Measurements from ENCODE around the gene PCNX2.

The PCNX2 gene

GRCh38 chr1:232987774-232988140, 307.8 kb downstream of the PCNX2 start:
- TF ChIP-seq FOXP2 (optimal IDR thresholded peaks at IDR 0.05; ENCODE audit: borderline replicate concordance, extremely low read depth, extremely low read length, insufficient read depth) = no peak
- TF ChIP-seq POLR2AphosphoS5 (IDR thresholded peaks at IDR 0.05; ENCODE audit: low read depth, low read length) = no peak
- no peak for TF ChIP-seq SIN3A (IDR thresholded peaks at IDR 0.05; ENCODE audit: borderline replicate concordance, insufficient read depth, low read length)

DNA sequence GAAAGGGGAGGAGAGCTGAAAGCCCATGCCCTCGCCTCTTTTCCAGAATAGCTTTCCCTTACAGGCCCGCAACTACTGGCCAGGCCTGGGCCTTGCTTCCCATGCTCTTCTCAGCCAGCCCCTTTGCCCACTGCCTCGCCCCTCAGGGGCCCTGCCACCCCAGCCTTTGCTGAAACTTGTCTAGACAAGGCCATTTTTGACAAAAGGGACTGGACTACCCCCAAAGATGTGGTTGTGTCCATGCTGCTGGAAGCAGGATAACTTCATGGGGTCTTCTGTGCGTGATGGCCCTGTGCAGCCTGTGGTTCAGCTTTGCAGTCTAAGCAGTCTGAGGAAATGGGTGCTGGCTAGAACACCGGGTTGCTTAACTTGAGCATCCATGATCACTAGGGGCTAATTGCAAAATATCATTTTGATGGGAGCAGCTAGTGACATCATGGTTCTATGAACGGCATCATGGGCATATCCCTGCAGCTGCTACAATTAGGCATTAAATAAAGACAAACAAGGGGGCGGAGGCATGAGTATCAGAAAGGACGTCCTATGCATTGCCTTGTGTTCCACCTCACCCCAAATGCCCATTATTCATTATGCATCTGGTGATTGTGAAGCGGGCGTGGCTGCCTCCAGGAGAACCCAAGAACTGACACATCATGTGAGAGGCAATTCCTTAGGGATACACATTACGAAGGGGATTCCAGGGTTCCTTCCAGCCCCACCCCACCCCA, 308.3 kb downstream of the PCNX2 start:
- no peak for TF ChIP-seq FOXP2 (optimal IDR thresholded peaks at IDR 0.05; ENCODE audit: borderline replicate concordance, extremely low read depth, extremely low read length, insufficient read depth)
- TF ChIP-seq POLR2AphosphoS5 (IDR thresholded peaks at IDR 0.05; ENCODE audit: low read depth, low read length) = no peak
- TF ChIP-seq, protein P1, sequence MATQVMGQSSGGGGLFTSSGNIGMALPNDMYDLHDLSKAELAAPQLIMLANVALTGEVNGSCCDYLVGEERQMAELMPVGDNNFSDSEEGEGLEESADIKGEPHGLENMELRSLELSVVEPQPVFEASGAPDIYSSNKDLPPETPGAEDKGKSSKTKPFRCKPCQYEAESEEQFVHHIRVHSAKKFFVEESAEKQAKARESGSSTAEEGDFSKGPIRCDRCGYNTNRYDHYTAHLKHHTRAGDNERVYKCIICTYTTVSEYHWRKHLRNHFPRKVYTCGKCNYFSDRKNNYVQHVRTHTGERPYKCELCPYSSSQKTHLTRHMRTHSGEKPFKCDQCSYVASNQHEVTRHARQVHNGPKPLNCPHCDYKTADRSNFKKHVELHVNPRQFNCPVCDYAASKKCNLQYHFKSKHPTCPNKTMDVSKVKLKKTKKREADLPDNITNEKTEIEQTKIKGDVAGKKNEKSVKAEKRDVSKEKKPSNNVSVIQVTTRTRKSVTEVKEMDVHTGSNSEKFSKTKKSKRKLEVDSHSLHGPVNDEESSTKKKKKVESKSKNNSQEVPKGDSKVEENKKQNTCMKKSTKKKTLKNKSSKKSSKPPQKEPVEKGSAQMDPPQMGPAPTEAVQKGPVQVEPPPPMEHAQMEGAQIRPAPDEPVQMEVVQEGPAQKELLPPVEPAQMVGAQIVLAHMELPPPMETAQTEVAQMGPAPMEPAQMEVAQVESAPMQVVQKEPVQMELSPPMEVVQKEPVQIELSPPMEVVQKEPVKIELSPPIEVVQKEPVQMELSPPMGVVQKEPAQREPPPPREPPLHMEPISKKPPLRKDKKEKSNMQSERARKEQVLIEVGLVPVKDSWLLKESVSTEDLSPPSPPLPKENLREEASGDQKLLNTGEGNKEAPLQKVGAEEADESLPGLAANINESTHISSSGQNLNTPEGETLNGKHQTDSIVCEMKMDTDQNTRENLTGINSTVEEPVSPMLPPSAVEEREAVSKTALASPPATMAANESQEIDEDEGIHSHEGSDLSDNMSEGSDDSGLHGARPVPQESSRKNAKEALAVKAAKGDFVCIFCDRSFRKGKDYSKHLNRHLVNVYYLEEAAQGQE (IDR thresholded peaks at IDR 0.05; ENCODE audit: insufficient read depth in 1 of 2, low read depth in 2 of 2, low read length in 2 of 2) = no peak
- no peak for TF ChIP-seq SIN3A (IDR thresholded peaks at IDR 0.05; ENCODE audit: borderline replicate concordance, insufficient read depth, low read length)
- no peak for TF ChIP-seq TAF1 (IDR thresholded peaks at IDR 0.05; ENCODE audit: borderline replicate concordance, insufficient read depth, low read length)

DNA sequence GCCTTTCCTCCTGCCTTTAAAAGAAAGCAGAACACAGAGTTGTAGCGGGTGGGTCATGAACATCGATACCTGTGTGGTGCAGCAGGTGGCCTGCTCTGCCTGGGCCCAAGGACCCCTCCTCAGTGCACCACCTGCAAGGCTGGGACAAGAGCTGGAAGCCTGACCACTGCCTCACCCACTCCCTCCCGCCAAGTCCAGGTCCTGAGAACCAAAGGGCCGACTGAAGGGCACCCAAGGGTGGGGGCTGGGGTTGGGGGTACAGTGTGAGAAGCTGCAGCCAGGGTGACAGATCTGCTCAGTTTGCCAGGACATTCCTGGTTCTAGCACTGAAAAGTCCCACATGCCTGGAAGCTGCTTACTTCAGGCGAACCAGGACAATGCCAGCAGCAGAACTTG, 309.0 kb downstream of the PCNX2 start:
- TF ChIP-seq TAF1 (IDR thresholded peaks at IDR 0.05; ENCODE audit: borderline replicate concordance, insufficient read depth, low read length) (no peak), FOXP2 (optimal IDR thresholded peaks at IDR 0.05; ENCODE audit: borderline replicate concordance, extremely low read depth, extremely low read length, insufficient read depth) (no peak), SIN3A (IDR thresholded peaks at IDR 0.05; ENCODE audit: borderline replicate concordance, insufficient read depth, low read length) (no peak), POLR2AphosphoS5 (IDR thresholded peaks at IDR 0.05; ENCODE audit: low read depth, low read length) (no peak)
- TF ChIP-seq, protein P1 (IDR thresholded peaks at IDR 0.05; ENCODE audit: insufficient read depth in 1 of 2, low read depth in 2 of 2, low read length in 2 of 2) = no peak

DNA sequence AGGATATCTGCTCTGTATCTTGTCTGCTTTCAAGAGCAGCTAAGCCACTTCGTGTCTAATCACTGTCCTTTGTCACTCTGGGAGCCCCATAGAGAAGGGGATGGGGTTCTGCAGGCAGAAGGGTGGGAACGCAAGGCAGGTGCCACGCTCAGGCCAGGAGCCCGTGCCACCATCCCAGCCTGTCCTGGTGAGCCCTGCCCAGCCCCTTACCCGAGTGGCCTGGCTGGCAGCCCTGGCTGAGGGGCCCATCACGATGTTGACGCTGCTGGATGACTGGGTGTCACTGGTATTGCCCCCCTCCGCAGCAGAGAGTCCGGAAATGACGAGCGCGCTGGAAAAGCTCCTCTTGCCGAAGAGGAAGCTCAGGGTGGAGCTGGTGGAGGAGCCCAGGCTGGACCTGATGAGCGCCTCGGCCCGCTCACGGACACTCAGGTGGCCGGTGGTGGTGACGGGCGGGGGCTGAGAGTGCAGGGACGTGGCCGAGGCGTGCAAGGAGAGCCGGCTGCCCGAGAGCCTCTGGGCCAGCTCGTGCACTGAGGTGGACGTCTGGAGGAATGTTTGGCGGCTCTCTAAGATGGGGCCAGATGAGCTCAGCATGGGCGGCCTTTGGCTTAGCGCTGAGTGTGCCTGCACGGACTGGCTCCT, 309.5 kb downstream of the PCNX2 start:
- no peak for TF ChIP-seq SIN3A (IDR thresholded peaks at IDR 0.05; ENCODE audit: borderline replicate concordance, insufficient read depth, low read length)
- no peak for TF ChIP-seq POLR2AphosphoS5 (IDR thresholded peaks at IDR 0.05; ENCODE audit: low read depth, low read length)
- no peak for TF ChIP-seq FOXP2 (optimal IDR thresholded peaks at IDR 0.05; ENCODE audit: borderline replicate concordance, extremely low read depth, extremely low read length, insufficient read depth)
- no peak for TF ChIP-seq TAF1 (IDR thresholded peaks at IDR 0.05; ENCODE audit: borderline replicate concordance, insufficient read depth, low read length)
- TF ChIP-seq, protein P1 (IDR thresholded peaks at IDR 0.05; ENCODE audit: insufficient read depth in 1 of 2, low read depth in 2 of 2, low read length in 2 of 2) = no peak

DNA sequence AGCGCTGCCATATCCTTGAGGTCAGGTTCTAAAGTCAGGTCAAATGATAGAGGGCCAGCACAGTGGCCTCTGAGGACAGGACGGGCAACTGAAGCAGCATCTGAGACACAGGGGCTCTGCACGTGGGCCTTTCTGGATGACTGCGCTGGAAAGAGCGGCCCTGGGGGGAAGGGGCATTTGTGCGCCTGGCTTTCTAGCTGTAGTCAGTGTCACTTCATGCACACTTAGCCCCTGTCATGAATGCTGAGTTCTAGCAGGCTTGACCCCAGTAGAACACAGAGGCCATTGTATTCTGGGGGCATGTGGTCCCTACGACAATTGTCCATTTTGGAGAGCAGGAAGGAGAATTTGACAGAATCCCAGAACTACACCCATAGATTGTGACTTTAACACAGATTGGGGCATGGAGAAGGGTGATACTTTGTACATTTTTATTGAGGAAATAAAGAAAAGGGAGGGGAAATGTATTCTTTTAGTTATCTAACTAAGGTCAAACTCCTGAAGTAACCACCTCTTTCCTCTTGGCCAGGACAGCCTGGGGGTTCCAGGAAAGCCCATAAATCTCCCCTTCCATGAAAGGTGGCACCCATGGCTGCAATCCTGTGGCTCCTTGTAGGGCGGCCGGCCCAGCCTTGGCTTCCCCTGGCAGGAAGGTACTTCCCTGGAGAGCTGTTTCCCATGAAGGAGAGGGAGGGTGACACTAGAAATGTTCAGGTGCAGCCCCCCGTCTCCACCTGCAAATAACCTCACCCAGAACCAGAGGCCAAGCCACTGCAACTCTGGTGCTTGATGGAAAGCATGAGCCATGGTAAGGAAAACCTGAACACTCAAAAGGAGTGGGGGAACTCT, 310.7 kb downstream of the PCNX2 start:
- TF ChIP-seq POLR2AphosphoS5 (IDR thresholded peaks at IDR 0.05; ENCODE audit: low read depth, low read length) = no peak

All from PFSK-1 (cell line).